ENCODE data around the gene TOX4.
"Not testable (repeated sequence)": the region's sequence is repeated elsewhere in the genome, so short reads cannot be mapped to it uniquely, and the experiment has no call there.

TOX4 gene

DNA sequence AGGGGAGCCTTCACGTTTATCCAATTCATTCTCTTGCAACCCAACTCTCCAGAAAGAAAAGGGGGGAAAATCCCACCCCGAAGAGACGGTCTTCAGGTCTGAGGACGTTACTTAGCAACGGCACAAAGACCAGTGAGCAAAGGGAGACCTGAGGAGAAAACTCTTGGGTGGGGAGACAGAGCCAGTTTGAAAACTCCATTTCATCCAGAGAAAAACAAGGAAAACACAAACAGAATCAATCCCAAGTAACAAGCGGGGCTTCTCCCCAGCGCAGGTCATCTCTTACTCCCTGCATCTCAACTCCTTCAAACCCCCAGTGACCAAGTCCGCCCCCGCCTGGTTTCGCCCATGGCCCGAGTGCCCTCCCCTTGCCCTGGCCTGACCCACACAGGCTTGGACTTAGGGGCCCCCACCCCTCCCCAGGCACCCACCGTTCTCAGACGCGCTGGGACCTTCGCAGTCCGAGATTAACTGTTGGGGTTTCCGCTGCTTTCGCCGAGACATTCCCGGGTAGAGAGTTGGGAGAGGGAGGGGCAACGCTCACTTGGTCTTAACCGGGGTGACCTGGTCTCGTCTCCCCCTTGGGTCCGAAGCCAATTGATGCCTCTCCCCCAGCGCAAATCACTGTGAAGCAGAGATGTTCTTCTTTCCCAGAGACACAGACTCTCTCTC lies 59.6 kb downstream of the TOX4 start:
- no peak for DNase-seq

DNA sequence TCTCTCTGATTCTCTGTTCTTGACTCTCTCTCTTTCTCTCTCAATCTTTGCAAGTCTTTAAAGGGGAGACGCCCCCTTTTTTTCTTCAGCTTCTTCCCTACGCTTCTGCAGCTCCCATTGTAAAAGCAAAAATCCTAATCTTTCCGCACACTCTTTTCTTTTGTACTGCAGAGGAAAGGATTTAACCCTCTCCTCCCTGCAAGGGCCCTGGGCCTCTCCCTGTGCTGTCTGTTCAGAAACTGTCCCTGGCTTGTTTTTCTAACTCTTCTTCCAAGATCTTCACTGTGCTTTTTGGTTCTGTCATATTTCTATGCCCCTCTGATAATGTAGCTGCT lies 60.1 kb downstream of the TOX4 start:
- no peak for DNase-seq

GRCh38 chr14:21539189-21539940 lies 62.4 kb downstream of the TOX4 start:
- DNase-seq: no peak

DNA sequence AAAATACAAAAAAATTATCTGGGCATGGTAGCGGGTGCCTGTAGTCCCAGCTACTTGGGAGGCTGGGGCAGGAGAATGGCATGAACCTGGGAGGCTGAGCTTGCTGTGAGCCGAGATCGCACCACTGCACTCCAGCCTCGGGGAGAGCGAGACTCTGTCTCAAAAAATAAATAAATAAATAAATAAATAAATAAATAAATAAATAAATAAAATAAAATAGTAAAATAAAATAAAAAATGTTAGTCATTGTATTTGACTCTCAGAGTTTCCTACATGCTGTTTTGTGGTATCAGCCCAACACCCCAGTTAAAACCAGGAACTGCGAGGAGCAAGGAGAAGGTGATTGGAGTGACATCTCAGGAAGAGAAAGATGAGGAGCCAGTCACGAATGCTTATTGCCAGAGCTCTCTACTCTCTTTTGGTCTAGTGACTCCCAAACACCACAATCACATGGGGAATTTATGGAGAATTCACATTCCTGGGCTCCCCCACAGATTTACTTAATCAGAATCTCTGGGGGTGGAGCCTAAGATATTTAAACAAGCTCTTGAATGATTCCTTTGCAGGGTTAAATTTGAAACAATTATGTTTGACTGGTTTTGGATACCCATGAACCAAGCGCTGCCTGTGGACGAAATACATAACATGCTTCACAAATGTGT lies 64.5 kb downstream of the TOX4 start:
- no peak for DNase-seq

DNA sequence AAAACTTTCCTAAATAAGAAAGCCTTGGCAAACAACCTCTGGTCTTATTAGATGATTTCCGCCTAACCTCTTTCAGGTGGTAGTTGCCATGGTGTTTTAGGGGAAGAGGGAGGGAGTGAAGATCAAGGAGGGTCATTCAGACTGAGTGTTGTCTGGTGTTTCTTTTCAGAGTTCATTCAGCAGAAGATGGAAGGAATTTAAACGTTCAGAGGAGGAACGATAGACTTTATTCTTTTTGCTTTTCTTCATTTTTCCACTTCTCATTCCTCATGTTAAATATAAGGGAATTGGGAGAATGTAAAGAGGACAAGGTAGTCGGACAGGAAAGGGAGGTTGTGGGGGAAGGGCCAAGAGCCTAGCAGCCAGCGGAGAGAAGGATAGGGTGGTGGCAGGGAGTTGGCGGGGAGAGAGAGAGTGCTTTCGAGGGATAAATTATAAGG lies 66.5 kb downstream of the TOX4 start:
- no peak for DNase-seq

- DNase-seq: no peak
These were observed 67.0 kb downstream of the TOX4 start for GRCh38 chr14:21543963-21544362.

DNA sequence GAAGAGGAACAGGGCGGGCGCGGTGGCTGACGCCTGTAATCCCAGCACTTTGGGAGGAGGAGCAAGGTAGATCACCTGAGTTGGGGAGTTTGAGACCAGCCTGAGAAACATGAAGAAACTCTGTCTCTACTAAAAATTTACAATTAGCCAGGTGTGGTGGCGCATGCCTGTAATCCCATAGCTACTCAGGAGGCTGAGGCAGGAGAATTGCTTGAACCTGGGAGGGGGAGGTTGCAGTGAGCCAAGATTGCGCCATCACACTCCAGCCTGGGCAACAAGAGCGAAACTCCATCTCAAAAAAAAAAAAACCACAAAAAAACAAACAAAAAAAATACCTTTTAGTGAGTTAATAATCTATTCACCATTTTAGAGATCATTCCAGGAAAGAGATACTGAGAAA lies 67.6 kb downstream of the TOX4 start:
- DNase-seq: not testable (repeated sequence)
